ENCODE results near the gene RNF13.

RNF13 gene

GRCh38 chr3:149810846-149811245 lies 2.2 kb upstream of the RNF13 start:
- TF ChIP-seq CTCF (IDR thresholded peaks at IDR 0.05; ENCODE audit: low read length, missing control alignments) = no peak
- no peak for DNase-seq (ENCODE audit: low read depth)

GRCh38 chr3:149812165-149812605 lies 830 bp upstream of the RNF13 start:
- no peak for TF ChIP-seq CTCF (IDR thresholded peaks at IDR 0.05; ENCODE audit: low read length, missing control alignments)
- peak overlapping the region; percentile 88 for H3K4me3 ChIP-seq (replicated peaks; ENCODE audit: low read depth, low read length)
- DNase-seq (ENCODE audit: low read depth) = no peak

More at GRCh38 chr3:149810846-149811245, 2.2 kb upstream of the RNF13 start:
- H3K4me3 ChIP-seq (replicated peaks; ENCODE audit: low read depth, low read length) = no peak overlapping the region

- DNase-seq (ENCODE audit: low read depth) = peak; percentile 53
- H3K4me3 ChIP-seq (replicated peaks; ENCODE audit: low read depth, low read length) = peak overlapping the region; percentile 88
- TF ChIP-seq CTCF (IDR thresholded peaks at IDR 0.05; ENCODE audit: low read length, missing control alignments) = no peak
Measured at GRCh38 chr3:149813367-149814281, 609 bp downstream of the RNF13 start.

- TF ChIP-seq CTCF (IDR thresholded peaks at IDR 0.05; ENCODE audit: low read length, missing control alignments) = no peak
- DNase-seq (ENCODE audit: low read depth) = no peak
- no peak overlapping the region for H3K4me3 ChIP-seq (replicated peaks; ENCODE audit: low read depth, low read length)
Measured at GRCh38 chr3:149815321-149815720, 2.3 kb downstream of the RNF13 start.

GRCh38 chr3:149815728-149816127 lies 2.7 kb downstream of the RNF13 start:
- no peak for DNase-seq (ENCODE audit: low read depth)
- no peak for TF ChIP-seq CTCF (IDR thresholded peaks at IDR 0.05; ENCODE audit: low read length, missing control alignments)
- no peak overlapping the region for H3K4me3 ChIP-seq (replicated peaks; ENCODE audit: low read depth, low read length)

- no peak for DNase-seq (ENCODE audit: low read depth)
- TF ChIP-seq CTCF (IDR thresholded peaks at IDR 0.05; ENCODE audit: low read length, missing control alignments) = no peak
- no peak overlapping the region for H3K4me3 ChIP-seq (replicated peaks; ENCODE audit: low read depth, low read length)
Measured at GRCh38 chr3:149816311-149816710, 3.3 kb downstream of the RNF13 start.
